H9 (cell line): ENCODE data around the gene ENOX2. TPM values are rescaled to one million over a fixed set of nuclear protein-coding genes. Genes with fewer than 3 reads are reported as not detected.

Source experiments
- DNase-seq: peaks from one replicate; pipeline ENCODE4 v3.0.0-alpha.2; 2017
- H2AFZ ChIP-seq: one replicate; pipeline ENCODE4 v1.6.1; 2013; ENCODE audit warnings: mild to moderate bottlenecking, low read length, control low read depth, moderate library complexity
- H2AK5ac ChIP-seq: 2 replicates; pipeline ENCODE4 v1.6.1; 2013; ENCODE audit warnings: low read length, control low read depth, mixed read lengths; ENCODE audit not compliant: insufficient read length
- H2BK120ac ChIP-seq: one replicate; pipeline ENCODE4 v1.6.1; 2013; ENCODE audit warnings: low read depth, mild to moderate bottlenecking, low read length, control low read depth, inconsistent platforms; ENCODE audit not compliant: poor library complexity, severe bottlenecking
- H2BK12ac ChIP-seq: 2 replicates; pipeline ENCODE4 v1.6.1; 2013; ENCODE audit warnings: low read length, control low read depth, mixed read lengths, low read depth; ENCODE audit not compliant: insufficient read length
- H2BK15ac ChIP-seq: 2 replicates; pipeline ENCODE4 v1.6.1; 2013; ENCODE audit warnings: low read depth, low read length, control low read depth
- H2BK20ac ChIP-seq: one replicate; pipeline ENCODE4 v1.6.1; 2013; ENCODE audit warnings: low read depth, mild to moderate bottlenecking, low read length, control low read depth, inconsistent platforms; ENCODE audit not compliant: poor library complexity, severe bottlenecking
- H2BK5ac ChIP-seq: 2 replicates; pipeline ENCODE4 v1.6.1; 2013; ENCODE audit warnings: low read length, control low read depth, mixed read lengths; ENCODE audit not compliant: insufficient read length
- H3K14ac ChIP-seq: 2 replicates; pipeline ENCODE4 v1.6.1; 2013; ENCODE audit warnings: low read length, control low read depth; ENCODE audit not compliant: insufficient read depth
- H3K18ac ChIP-seq: 2 replicates; pipeline ENCODE4 v1.6.1; 2013; ENCODE audit warnings: low read depth, mild to moderate bottlenecking, mixed read lengths, low read length, control low read depth; ENCODE audit not compliant: insufficient read length
- H3K23ac ChIP-seq: 2 replicates; pipeline ENCODE4 v1.6.1; 2013; ENCODE audit warnings: low read length, control low read depth, mixed read lengths, low read depth; ENCODE audit not compliant: insufficient read length
- H3K23me2 ChIP-seq: 2 replicates; pipeline ENCODE4 v1.6.1; 2013; ENCODE audit warnings: low read depth, mild to moderate bottlenecking, mixed read lengths, low read length, control low read depth; ENCODE audit not compliant: insufficient read length, poor library complexity, severe bottlenecking
- H3K27ac ChIP-seq: 2 replicates; pipeline ENCODE4 v1.5.1; 2013; ENCODE audit warnings: low read length, control low read depth, mixed read lengths, low read depth; ENCODE audit not compliant: insufficient read length
- H3K27me3 ChIP-seq: 2 replicates; pipeline ENCODE4 v1.6.1; 2013; ENCODE audit warnings: low read length, control low read depth, inconsistent platforms; ENCODE audit not compliant: insufficient read depth
- H3K4ac ChIP-seq: 2 replicates; pipeline ENCODE4 v1.6.1; 2013; ENCODE audit warnings: low read depth, mild to moderate bottlenecking, control low read depth, inconsistent platforms, low read length, moderate library complexity
- H3K4me1 ChIP-seq: 2 replicates; pipeline ENCODE4 v1.6.1; 2013; ENCODE audit warnings: low read length, control low read depth, inconsistent platforms; ENCODE audit not compliant: insufficient read depth
- H3K4me2 ChIP-seq: 2 replicates; pipeline ENCODE4 v1.6.1; 2013; ENCODE audit warnings: low read length, control low read depth, mixed read lengths; ENCODE audit not compliant: insufficient read length, insufficient read depth
- H3K56ac ChIP-seq: 2 replicates; pipeline ENCODE4 v1.6.1; 2013; ENCODE audit warnings: low read depth, mild to moderate bottlenecking, mixed read lengths, low read length, control low read depth; ENCODE audit not compliant: insufficient read length
- H3K79me1 ChIP-seq: 2 replicates; pipeline ENCODE4 v1.6.1; 2013; ENCODE audit warnings: low read depth, mild to moderate bottlenecking, moderate library complexity, low read length, control low read depth, inconsistent platforms; ENCODE audit not compliant: insufficient read depth, poor library complexity, severe bottlenecking
- H3K79me2 ChIP-seq: 2 replicates; pipeline ENCODE4 v1.6.1; 2013; ENCODE audit warnings: low read length, control low read depth, inconsistent platforms; ENCODE audit not compliant: insufficient read depth
- H3K9ac ChIP-seq: 2 replicates; pipeline ENCODE4 v1.6.1; 2013; ENCODE audit warnings: low read length, control low read depth, mixed read lengths; ENCODE audit not compliant: insufficient read length; ENCODE audit errors: extremely low read depth
- H3K9me3 ChIP-seq: one replicate; pipeline ENCODE4 v1.6.1; 2013; ENCODE audit warnings: low read depth, low read length, inconsistent platforms; ENCODE audit not compliant: control insufficient read depth
- H3T11ph ChIP-seq: one replicate; pipeline ENCODE4 v1.6.1; 2013; ENCODE audit warnings: mild to moderate bottlenecking, low read length, control low read depth, inconsistent platforms
- H4K20me1 ChIP-seq: one replicate; pipeline ENCODE4 v1.6.1; 2013; ENCODE audit not compliant: control insufficient read depth, insufficient read length, insufficient read depth
- H4K5ac ChIP-seq: 2 replicates; pipeline ENCODE4 v1.6.1; 2013; ENCODE audit warnings: low read depth, mild to moderate bottlenecking, mixed read lengths, low read length, control low read depth; ENCODE audit not compliant: insufficient read length
- H4K8ac ChIP-seq: replicated peaks from 2 replicates; pipeline ENCODE4 v1.6.1; 2013; ENCODE audit warnings: low read length, control low read depth, mixed read lengths, low read depth; ENCODE audit not compliant: insufficient read length
- H4K91ac ChIP-seq: 2 replicates; pipeline ENCODE4 v1.6.1; 2013; ENCODE audit warnings: low read depth, mild to moderate bottlenecking, moderate library complexity, mixed read lengths, low read length, control low read depth; ENCODE audit not compliant: insufficient read length
- H3K27ac Mint-ChIP-seq, 3 experiments: 2 replicates in 2 of 3; 3 replicates in 1 of 3; pipeline ENCODE4 v1.8.0; 2020 to 2021; ENCODE audit warnings: mixed read lengths in 3 of 3, mild to moderate bottlenecking in 1 of 3, moderate library complexity in 1 of 3
- H3K27me3 Mint-ChIP-seq: 2 replicates; pipeline ENCODE4 v1.8.0; 2021; ENCODE audit warnings: low read depth, mild to moderate bottlenecking, moderate library complexity, mixed read lengths
- H3K36me3 Mint-ChIP-seq, 3 experiments: 2 replicates in 2 of 3; 3 replicates in 1 of 3; pipeline ENCODE4 v1.8.0; 2020 to 2021; ENCODE audit warnings: low read depth in 3 of 3, mixed read lengths in 3 of 3; ENCODE audit not compliant: insufficient read depth in 1 of 3
- H3K4me1 Mint-ChIP-seq, 2 experiments: 2 replicates each; pipeline ENCODE4 v1.8.0; 2020; ENCODE audit warnings: mixed read lengths in 2 of 2
- H3K4me3 Mint-ChIP-seq, 2 experiments: 2 replicates in 1 of 2; 3 replicates in 1 of 2; pipeline ENCODE4 v1.8.0; 2020 to 2021; ENCODE audit warnings: mild to moderate bottlenecking in 2 of 2, mixed read lengths in 2 of 2, moderate library complexity in 1 of 2
- H3K9me3 Mint-ChIP-seq, 2 experiments: 2 replicates in 1 of 2; 3 replicates in 1 of 2; pipeline ENCODE4 v1.8.0; 2020; ENCODE audit warnings: mild to moderate bottlenecking in 2 of 2, mixed read lengths in 2 of 2, moderate library complexity in 1 of 2
- WGBS: extraction: QIAGEN DNeasy Blood & Tissue Kit; methylation state at CpG from one replicate; pipeline ENCODE4 v1.1.7; 2013; ENCODE audit warnings: missing lambda C conversion rate, low lambda C conversion rate, mixed read lengths; ENCODE audit not compliant: insufficient read length; ENCODE audit errors: extremely low coverage; 5-methylcytosine and 5-hydroxymethylcytosine counted together
- total RNA-seq: library from RNA; stranded (reverse); gene quantifications from 2 replicates; pipeline ENCODE4 v1.2.1, GENCODE V29; 2021
- TF ChIP-seq, protein P1 (sequence below): fragments of 200-600 bp; sonication (generic); conservative IDR thresholded peaks from 3 replicates; pipeline ENCODE4 v1.8.0; 2021; ENCODE audit warnings: antibody characterized with exemption, mild to moderate bottlenecking

ENOX2 gene
- total RNA-seq, 1 experiment from 2014 or later, result 17.7 TPM

DNA sequence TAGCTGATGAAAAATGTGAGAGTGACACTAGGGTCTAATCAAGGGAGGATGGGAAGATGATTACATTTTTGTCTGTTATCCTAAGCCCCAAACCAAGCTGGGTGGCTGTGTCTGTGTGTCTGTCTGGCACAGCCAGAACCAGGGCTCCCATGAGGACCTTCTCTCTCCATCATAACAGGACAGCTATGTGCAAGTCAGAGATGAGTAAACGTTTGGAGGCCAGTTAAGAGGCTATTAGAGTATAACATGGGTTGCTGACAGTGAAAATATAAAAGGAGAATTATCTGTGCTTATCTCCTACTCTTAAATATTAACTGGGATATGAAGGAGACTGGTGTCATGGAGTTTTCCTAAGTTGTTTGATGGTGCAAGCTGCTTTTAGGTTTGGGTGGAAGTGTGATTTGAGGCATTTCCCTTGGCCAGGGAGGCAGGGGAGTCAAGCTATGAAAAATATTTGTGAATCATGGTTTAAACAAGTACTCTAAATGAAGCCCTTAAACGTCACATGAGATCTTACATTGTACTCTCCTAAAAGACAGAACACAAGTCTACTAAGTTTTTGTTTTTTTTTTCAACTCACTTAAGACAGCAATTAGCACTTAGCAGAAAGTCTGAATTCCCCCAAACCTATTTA lies 156.2 kb downstream of the ENOX2 start:
- no peak overlapping the region for H3K23ac ChIP-seq
- no peak overlapping the region for H2BK15ac ChIP-seq
- no peak overlapping the region for H4K91ac ChIP-seq
- no peak overlapping the region for H3K14ac ChIP-seq
- H3K36me3 Mint-ChIP-seq, result no peaks in the 10 kb centered on the region
- H4K8ac ChIP-seq, result no peak overlapping the region
- WGBS, result no CpG with 5 or more reads among the region's 2 CpGs
- no peak overlapping the region for H3K56ac ChIP-seq
- no peak overlapping the region for H2BK20ac ChIP-seq
- no peak overlapping the region for H3K9ac ChIP-seq
- TF ChIP-seq, protein P1, sequence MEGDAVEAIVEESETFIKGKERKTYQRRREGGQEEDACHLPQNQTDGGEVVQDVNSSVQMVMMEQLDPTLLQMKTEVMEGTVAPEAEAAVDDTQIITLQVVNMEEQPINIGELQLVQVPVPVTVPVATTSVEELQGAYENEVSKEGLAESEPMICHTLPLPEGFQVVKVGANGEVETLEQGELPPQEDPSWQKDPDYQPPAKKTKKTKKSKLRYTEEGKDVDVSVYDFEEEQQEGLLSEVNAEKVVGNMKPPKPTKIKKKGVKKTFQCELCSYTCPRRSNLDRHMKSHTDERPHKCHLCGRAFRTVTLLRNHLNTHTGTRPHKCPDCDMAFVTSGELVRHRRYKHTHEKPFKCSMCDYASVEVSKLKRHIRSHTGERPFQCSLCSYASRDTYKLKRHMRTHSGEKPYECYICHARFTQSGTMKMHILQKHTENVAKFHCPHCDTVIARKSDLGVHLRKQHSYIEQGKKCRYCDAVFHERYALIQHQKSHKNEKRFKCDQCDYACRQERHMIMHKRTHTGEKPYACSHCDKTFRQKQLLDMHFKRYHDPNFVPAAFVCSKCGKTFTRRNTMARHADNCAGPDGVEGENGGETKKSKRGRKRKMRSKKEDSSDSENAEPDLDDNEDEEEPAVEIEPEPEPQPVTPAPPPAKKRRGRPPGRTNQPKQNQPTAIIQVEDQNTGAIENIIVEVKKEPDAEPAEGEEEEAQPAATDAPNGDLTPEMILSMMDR, result no peak
- H3K27me3 Mint-ChIP-seq, result peaks cover 13% of the 10 kb centered on the region
- no peaks in the 10 kb centered on the region for H4K20me1 ChIP-seq
- H2BK120ac ChIP-seq, result no peak overlapping the region
- no peak overlapping the region for H3K4ac ChIP-seq
- H3K79me2 ChIP-seq, result no peaks in the 10 kb centered on the region
- no peak overlapping the region for H3K4me3 Mint-ChIP-seq
- H3K27ac ChIP-seq, result no peak overlapping the region
- H2BK5ac ChIP-seq, result no peak overlapping the region
- no peaks in the 10 kb centered on the region for H3K9me3 Mint-ChIP-seq
- no peaks in the 10 kb centered on the region for H3K23me2 ChIP-seq
- no peak overlapping the region for H2AFZ ChIP-seq
- no peak overlapping the region for H4K5ac ChIP-seq
- DNase-seq, result no peak
- no peaks in the 10 kb centered on the region for H3K79me1 ChIP-seq
- no peak overlapping the region for H2BK12ac ChIP-seq
- no peak overlapping the region for H2AK5ac ChIP-seq
- no peak overlapping the region for H3K27ac Mint-ChIP-seq
- H3K4me1 ChIP-seq, result peaks cover 3% of the 10 kb centered on the region; the same call in 1 of the 2 replicates
- H3K4me2 ChIP-seq, result no peak overlapping the region
- no peak overlapping the region for H3K18ac ChIP-seq
- peaks cover under 1% of the 10 kb centered on the region for H3K9me3 ChIP-seq
- 0 out of 4 replicates have a peak, but pooled peaks cover 0 to 2% of the 10 kb centered on the region in 2 experiments for H3K4me1 Mint-ChIP-seq
- H3T11ph ChIP-seq, result no peak overlapping the region
- no peaks in the 10 kb centered on the region for H3K27me3 ChIP-seq
